Heart right ventricle (tissue), 16 donors: ENCODE data around the gene GSTCD. TPM values are rescaled to one million over a fixed set of nuclear protein-coding genes. Genes with fewer than 3 reads are reported as not detected.

Source experiments
- ATAC-seq, 8 donors: fragments of 200-7000 bp; cut with Tn5 transposase; one replicate each; pipeline ENCODE4 v1.9.1; 2020; ENCODE audit warnings: mild to moderate bottlenecking in 8 of 8, moderate library complexity in 8 of 8, moderate number of reproducible peaks in 1 of 8
- DNase-seq, 2 donors: peaks; one replicate each; pipeline ENCODE4 v3.0.0-alpha.2; 2020
- H3K27ac ChIP-seq, 10 donors: fragments of 200-600 bp; sonication (generic) in 2 of 10; one replicate each; pipeline versions ENCODE4 v1.5.0 to v1.8.0; 2020 to 2022; ENCODE audit warnings: mild to moderate bottlenecking in 3 of 10
- H3K27me3 ChIP-seq, 7 donors: fragments of 200-600 bp; one replicate each; pipeline ENCODE4 v1.8.0; 2021 to 2022; ENCODE audit warnings: mild to moderate bottlenecking in 2 of 7
- H3K36me3 ChIP-seq, 9 donors: fragments of 200-600 bp; sonication (generic) in 1 of 9; one replicate each; pipeline versions ENCODE4 v1.5.0 to v1.8.0; 2020 to 2022; ENCODE audit warnings: mild to moderate bottlenecking in 2 of 9
- H3K4me1 ChIP-seq, 9 donors: fragments of 200-600 bp; sonication (generic) in 1 of 9; one replicate each; pipeline versions ENCODE4 v1.5.0 to v1.8.0; 2020 to 2022; ENCODE audit warnings: mild to moderate bottlenecking in 4 of 9
- H3K4me3 ChIP-seq, 10 donors: fragments of 200-600 bp; sonication (generic) in 2 of 10; one replicate each; pipeline versions ENCODE4 v1.5.0 to v1.8.0; 2020 to 2022; ENCODE audit warnings: mild to moderate bottlenecking in 7 of 10, moderate library complexity in 2 of 10
- H3K9me3 ChIP-seq, 11 donors: fragments of 200-600 bp in 10 of 11; sonication (generic) in 2 of 11; one replicate each; pipeline versions ENCODE4 v1.5.0 to v1.8.0; 2013 to 2022; ENCODE audit warnings: mild to moderate bottlenecking in 2 of 11, control low read depth in 1 of 11, moderate library complexity in 1 of 11
- WGBS, 2 donors: extraction: QIAGEN DNeasy Blood & Tissue Kit; methylation state at CpG; one replicate each; pipeline ENCODE4 v1.1.7; 2013; ENCODE audit warnings: inconsistent platforms in 1 of 2; 5-methylcytosine and 5-hydroxymethylcytosine counted together
- intact Hi-C, 10 donors: fragments of 100-400 bp; cut with DNase I; formaldehyde crosslinking; loops; one replicate each; pipeline versions ENCODE4 v1.11.1 to v1.14.2; 2022
- polyA plus RNA-seq, 2 donors: library from polyadenylated mRNA; stranded (reverse); fragments of 200-250 nt; gene quantifications; one replicate each; pipeline ENCODE4 v1.2.3, GENCODE V29; 2013
- total RNA-seq, 10 donors: library from RNA; stranded (reverse); fragmentation: NEBNext Ultra II Directional in 3 of 10; extraction: Animal tissue kit (Norgen Biotek cat#: 25700) in 3 of 10; gene quantifications; one replicate each; pipeline versions ENCODE4 v1.2.1 to v1.2.4, GENCODE V29; 2021 to 2023
- TF ChIP-seq, protein P1 (sequence below), 9 donors: fragments of 200-600 bp; sonication (generic) in 2 of 9; IDR thresholded peaks; one replicate each; pipeline versions ENCODE4 v1.5.0 to v1.8.0; 2021 to 2022; ENCODE audit warnings: antibody characterized with exemption in 9 of 9, mild to moderate bottlenecking in 5 of 9, moderate library complexity in 1 of 9
- donor health status: Arrhythmogenic right ventricular cardiomyopathy.
- donor health status: ischemic (EF 13 %, LVEDD 7.1; RV severe dilation, severe dysfunction).
- donor health status: healthy with polysubstance abuse.
- donor health status: DM: no; HTN: yes; CAD: no.
- donor health status: DM: no; HTN: no; CAD: no.
- donor health status: ischemic (EF 25% LVEDD 6.9; RV normal size, moderate dysfunction).
- donor health status: ischemic (EF 25% LVEDD 5.7; RV mildly dilated, moderate dysfunction).
- donor health status: healthy.
- donor health status: DM: yes; HTN: yes; CAD: no.
- donor health status: Ischemic cardiomyopathy.
- donor health status: ischemic (EF 35%, LVEDD 5.7; RV mildly dilated, moderate dysfunction).
- donor health status: nonischemic (EF 11% LVEDD 7.7; RV severe dilation, severe dysfunction).
- donor health status: DM: yes; HTN: yes; CAD: no.
- donor health status: PGD.
- donor health status: ischemic (EF 29% LVEDD 5.4; RV normal size, mild dysfunction).
- donor health status: nonischemic (EF 23%, LVEDD 6.1; RV moderate dilation, normal function).

Gene GSTCD
- total and polyA plus RNA-seq, 12 donors, result 0.66 to 5.9 (median 4.3) TPM

- Histone ChIP-seq H3K9me3 (no peaks in the 10 kb centered on the region), H3K4me1 (peaks cover 0 to 21% (median 8%) of the 10 kb centered on the region in 9 donors), H3K36me3 (no peaks in the 10 kb centered on the region), H3K27ac (no peak within 1 kb of the TSS), H3K4me3 (peak within 1 kb of the TSS; percentile 39 to 61 (median 56)), H3K27me3 (peaks cover 0 to 73% (median 29%) of the 10 kb centered on the region in 7 donors)
- intact Hi-C loops, result no loop called here
- 1 to 3% methylated on average over 52 to 56 of the region's 56 CpGs for WGBS, 2 donors
- ATAC-seq (peak; percentile 40 to 85 (median 62)), DNase-seq (peak in 1 of 2 donors; percentile 13)
- TF ChIP-seq, protein P1, sequence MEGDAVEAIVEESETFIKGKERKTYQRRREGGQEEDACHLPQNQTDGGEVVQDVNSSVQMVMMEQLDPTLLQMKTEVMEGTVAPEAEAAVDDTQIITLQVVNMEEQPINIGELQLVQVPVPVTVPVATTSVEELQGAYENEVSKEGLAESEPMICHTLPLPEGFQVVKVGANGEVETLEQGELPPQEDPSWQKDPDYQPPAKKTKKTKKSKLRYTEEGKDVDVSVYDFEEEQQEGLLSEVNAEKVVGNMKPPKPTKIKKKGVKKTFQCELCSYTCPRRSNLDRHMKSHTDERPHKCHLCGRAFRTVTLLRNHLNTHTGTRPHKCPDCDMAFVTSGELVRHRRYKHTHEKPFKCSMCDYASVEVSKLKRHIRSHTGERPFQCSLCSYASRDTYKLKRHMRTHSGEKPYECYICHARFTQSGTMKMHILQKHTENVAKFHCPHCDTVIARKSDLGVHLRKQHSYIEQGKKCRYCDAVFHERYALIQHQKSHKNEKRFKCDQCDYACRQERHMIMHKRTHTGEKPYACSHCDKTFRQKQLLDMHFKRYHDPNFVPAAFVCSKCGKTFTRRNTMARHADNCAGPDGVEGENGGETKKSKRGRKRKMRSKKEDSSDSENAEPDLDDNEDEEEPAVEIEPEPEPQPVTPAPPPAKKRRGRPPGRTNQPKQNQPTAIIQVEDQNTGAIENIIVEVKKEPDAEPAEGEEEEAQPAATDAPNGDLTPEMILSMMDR (IDR thresholded peaks at IDR 0.05), result no peak
These were observed 186.3 kb downstream of the GSTCD start, which contains the start of gene NPNT for GRCh38 chr4:105894660-105895582. Gene NPNT (plus strand): TSS chr4:105895471. CDS start chr4:105895653, 182 bp downstream.

GRCh38 chr4:105895583-105896460, 187.2 kb downstream of the GSTCD start:
- ATAC-seq, result peak; percentile 40 to 81 (median 72)
- Histone ChIP-seq H3K4me1 (peaks cover 0 to 21% (median 8%) of the 10 kb centered on the region in 9 donors), H3K9me3 (no peaks in the 10 kb centered on the region), H3K4me3 (peak overlapping the region; percentile 39 to 61 (median 56)), H3K27ac (no peak overlapping the region), H3K36me3 (no peaks in the 10 kb centered on the region), H3K27me3 (peaks cover 0 to 78% (median 25%) of the 10 kb centered on the region in 7 donors)
- DNase-seq, result peak in 1 of 2 donors; percentile 14
- WGBS, 2 donors, result 1% methylated on average over 84 of the region's 84 CpGs
- TF ChIP-seq, protein P1 (IDR thresholded peaks at IDR 0.05), result peak in 4 of 9 donors; percentile 6 to 27 (median 17)
- intact Hi-C loops, result no loop called here

DNA sequence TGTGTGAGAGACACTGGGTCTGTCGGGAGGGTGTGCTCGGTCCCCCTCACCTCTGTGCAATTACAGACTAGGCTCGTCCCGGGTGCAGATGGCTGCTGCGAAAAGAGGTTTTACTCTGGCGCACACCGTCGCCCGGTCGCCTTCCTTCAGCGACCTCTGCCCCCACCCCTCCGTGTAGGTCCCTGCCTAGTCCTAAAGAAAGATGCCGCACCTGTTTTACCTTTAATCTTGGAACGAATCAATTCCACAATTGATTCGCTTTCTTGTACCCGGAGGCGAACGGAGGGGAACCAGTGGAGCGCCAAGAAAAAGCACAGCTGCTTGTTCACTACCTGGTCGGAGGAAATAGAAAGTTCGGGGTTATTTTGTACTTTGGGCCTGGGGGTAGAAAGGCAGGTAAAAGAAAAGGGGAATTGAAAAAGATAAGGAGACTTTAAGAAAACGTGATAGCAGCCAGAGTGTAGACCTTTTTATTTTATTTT, 187.9 kb downstream of the GSTCD start:
- intact Hi-C loops, result no loop called here
- peak in 1 of 8 donors; percentile 7 for ATAC-seq
- WGBS, 2 donors, result 5 to 6% methylated on average over 22 of the region's 22 CpGs

More for the DNA sequence above, 187.9 kb downstream of the GSTCD start:
- H3K4me3 ChIP-seq, result peak overlapping the region; percentile 39 to 61 (median 56)
- H3K4me1 ChIP-seq, result peaks cover 0 to 21% (median 8%) of the 10 kb centered on the region in 9 donors
- TF ChIP-seq, protein P1 (IDR thresholded peaks at IDR 0.05), result no peak
- H3K36me3 ChIP-seq, result no peaks in the 10 kb centered on the region
- H3K27ac ChIP-seq, result no peak overlapping the region
- peaks cover 0 to 78% (median 24%) of the 10 kb centered on the region in 7 donors for H3K27me3 ChIP-seq
- no peak for DNase-seq
- H3K9me3 ChIP-seq, result no peaks in the 10 kb centered on the region

Other genes with a start within 250 kb of the GSTCD start
- 100 to 1,000 TPM in 3 of 10 donors, 10 to 100 TPM in 7; 67.9 to 105 (median 91.6) TPM for gene PPA2, start 234.7 kb upstream of the GSTCD start, total RNA-seq
- gene PPA2, start 234.7 kb upstream of the GSTCD start, polyA plus RNA-seq, result 100 to 1,000 TPM in 1 of 2 donors, 10 to 100 TPM in 1; 55.2 to 100 TPM
- under 1 TPM in 1 of 10 donors, not detected in 9; 0.28 TPM for gene ARHGEF38, start 156.2 kb upstream of the GSTCD start, total RNA-seq
- not detected for gene ARHGEF38, start 156.2 kb upstream of the GSTCD start, polyA plus RNA-seq
- gene INTS12, start 95 bp upstream of the GSTCD start, total RNA-seq, result 10 to 100 TPM; 18.8 to 25.1 (median 22.3) TPM
- gene INTS12, start 95 bp upstream of the GSTCD start, polyA plus RNA-seq, result 10 to 100 TPM in 1 of 2 donors, 1 to 10 TPM in 1; 7.8 to 27.5 TPM
- gene NPNT, start 186.7 kb downstream of the GSTCD start, total RNA-seq, result 10 to 100 TPM in 1 of 10 donors, 1 to 10 TPM in 9; 1.7 to 10.0 (median 3.8) TPM
- 10 to 100 TPM in 1 of 2 donors, 1 to 10 TPM in 1; 5.9 to 32.6 TPM for gene NPNT, start 186.7 kb downstream of the GSTCD start, polyA plus RNA-seq